Lung microvascular endothelial cell (primary cell): ENCODE results near the gene LARGE2. TPM values are rescaled to one million over a fixed set of nuclear protein-coding genes. Genes with fewer than 3 reads are reported as not detected.
"Not testable (repeated sequence)": the region's sequence is repeated elsewhere in the genome, so short reads cannot be mapped to it uniquely, and the experiment has no call there.

Experiments used
- DNase-seq, 2 donors: peaks; one replicate each; pipeline versions ENCODE4 v3.0.0 to v3.0.0-alpha.2; 2010; ENCODE audit warnings: low read depth in 2 of 2
- total RNA-seq: library from RNA; depleted of rRNA; stranded (reverse); fragments of >200 nt; gene quantifications from 2 replicates; pipeline ENCODE4 v1.2.1, GENCODE V29; 2014

The LARGE2 gene
- total RNA-seq, 1 donor from 2014 or later, result not detected

- DNase-seq, result no peak
Observed at GRCh38 chr11:45895553-45896259, 26.8 kb upstream of the LARGE2 start.

GRCh38 chr11:45896422-45896984, 26.0 kb upstream of the LARGE2 start:
- no peak for DNase-seq

GRCh38 chr11:45897556-45897955, 24.9 kb upstream of the LARGE2 start:
- DNase-seq, result no peak

GRCh38 chr11:45899086-45899447, 23.4 kb upstream of the LARGE2 start:
- no peak for DNase-seq

- peak; percentile 77 to 80 for DNase-seq
Observed at GRCh38 chr11:45899448-45900174, 22.8 kb upstream of the LARGE2 start.

- not testable (repeated sequence) for DNase-seq
Observed at GRCh38 chr11:45900175-45900800, 22.2 kb upstream of the LARGE2 start.

- no peak for DNase-seq
Observed at GRCh38 chr11:45900916-45901617, 21.4 kb upstream of the LARGE2 start.

GRCh38 chr11:45901626-45902025, 20.8 kb upstream of the LARGE2 start:
- DNase-seq, result no peak

- DNase-seq, result no peak
Observed at GRCh38 chr11:45902452-45903380, 19.7 kb upstream of the LARGE2 start.

GRCh38 chr11:45904309-45904915, 18.0 kb upstream of the LARGE2 start:
- no peak for DNase-seq

- DNase-seq, result no peak
Observed at GRCh38 chr11:45905095-45905494, 17.4 kb upstream of the LARGE2 start.

GRCh38 chr11:45905576-45905975, 16.9 kb upstream of the LARGE2 start:
- DNase-seq, result not testable (repeated sequence)

- peak in 1 of 2 donors; percentile 11 for DNase-seq
Observed at GRCh38 chr11:45906096-45906682, 16.3 kb upstream of the LARGE2 start.

GRCh38 chr11:45906965-45907611, 15.4 kb upstream of the LARGE2 start, which contains the start of gene FREY1:
Gene FREY1 (minus strand): TSS chr11:45907271. CDS start chr11:45907245, 26 bp downstream.
- no peak for DNase-seq

GRCh38 chr11:45907911-45908370, 14.5 kb upstream of the LARGE2 start:
- no peak for DNase-seq

GRCh38 chr11:45909594-45910475, 12.6 kb upstream of the LARGE2 start:
- DNase-seq, result no peak

- DNase-seq, result no peak
Observed at GRCh38 chr11:45910623-45911022, 11.8 kb upstream of the LARGE2 start.

- no peak for DNase-seq
Observed at GRCh38 chr11:45913514-45913913, 8.9 kb upstream of the LARGE2 start.
